ENCODE results near the gene RPUSD2. TPM values are rescaled to one million over a fixed set of nuclear protein-coding genes. Genes with fewer than 3 reads are reported as not detected.
"Not testable (repeated sequence)": the region's sequence is repeated elsewhere in the genome, so short reads cannot be mapped to it uniquely, and the experiment has no call there.

The RPUSD2 gene
- total RNA-seq, 3 donors from 2014 or later = 33.3 to 41.1 (median 37.0) TPM

DNA sequence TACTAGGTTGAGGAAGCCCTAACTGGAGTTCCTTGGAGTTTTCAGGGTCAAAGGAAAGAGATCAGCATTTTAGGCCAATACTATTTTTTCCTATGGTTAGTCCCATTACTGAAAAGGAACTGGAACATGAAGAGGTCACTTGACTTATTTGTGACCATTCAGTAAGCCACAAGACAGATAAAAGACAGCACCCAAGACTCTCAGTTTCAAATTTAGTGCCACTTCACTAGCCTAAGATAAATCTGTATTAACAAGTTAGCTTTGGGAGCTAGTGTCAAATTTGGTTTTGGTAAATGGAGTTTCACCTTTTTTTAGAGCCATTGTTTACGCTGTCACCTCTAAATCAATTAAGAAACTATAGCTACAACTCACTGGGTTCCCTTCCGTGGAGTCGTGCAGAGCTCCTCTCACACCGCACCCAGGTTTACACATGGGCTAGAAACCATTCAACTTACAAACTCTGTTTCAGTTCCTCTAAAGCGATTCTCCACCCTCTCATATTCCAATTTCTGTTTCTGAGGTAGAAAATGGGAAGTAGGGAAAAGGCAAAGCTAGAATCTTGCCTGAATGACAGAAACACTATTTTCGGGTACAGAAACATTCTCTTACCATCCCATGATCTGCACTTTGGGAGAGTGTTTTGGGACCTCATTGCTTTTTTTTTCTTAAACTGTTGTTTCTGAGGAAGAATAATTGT is 18.6 kb upstream of the RPUSD2 start:
- Mint-ChIP-seq H3K9me3 (no peaks in the 10 kb centered on the region), H3K27me3 (ENCODE audit: low read depth) (no peaks in the 10 kb centered on the region), H3K4me3 (no peak overlapping the region), H3K36me3 (ENCODE audit: insufficient read depth) (peaks cover 54% of the 10 kb centered on the region), H3K4me1 (ENCODE audit: low read depth) (peaks cover 2% of the 10 kb centered on the region)
- DNase-seq (no peak), ATAC-seq (no peak)

GRCh38 chr15:40554161-40554525 is 15.0 kb upstream of the RPUSD2 start:
- ATAC-seq = no peak
- H3K36me3 Mint-ChIP-seq (ENCODE audit: insufficient read depth) = peaks cover 63% of the 10 kb centered on the region
- H3K9me3 Mint-ChIP-seq = no peaks in the 10 kb centered on the region
- H3K4me1 Mint-ChIP-seq (ENCODE audit: low read depth) = peaks cover 16% of the 10 kb centered on the region
- no peaks in the 10 kb centered on the region for H3K27me3 Mint-ChIP-seq (ENCODE audit: low read depth)
- no peak for DNase-seq
- H3K4me3 Mint-ChIP-seq = no peak overlapping the region

GRCh38 chr15:40555876-40556275 is 13.2 kb upstream of the RPUSD2 start:
- Mint-ChIP-seq H3K9me3 (no peaks in the 10 kb centered on the region), H3K36me3 (ENCODE audit: insufficient read depth) (peaks cover 61% of the 10 kb centered on the region), H3K27me3 (ENCODE audit: low read depth) (no peaks in the 10 kb centered on the region), H3K4me3 (no peak overlapping the region), H3K4me1 (ENCODE audit: low read depth) (peaks cover 31% of the 10 kb centered on the region)
- no peak for ATAC-seq
- DNase-seq = no peak

GRCh38 chr15:40558952-40559742 is 10.0 kb upstream of the RPUSD2 start:
- Mint-ChIP-seq H3K4me3 (no peak overlapping the region), H3K4me1 (ENCODE audit: low read depth) (peaks cover 56% of the 10 kb centered on the region), H3K36me3 (ENCODE audit: insufficient read depth) (peaks cover 54% of the 10 kb centered on the region), H3K27me3 (ENCODE audit: low read depth) (no peaks in the 10 kb centered on the region), H3K9me3 (no peaks in the 10 kb centered on the region)
- ATAC-seq (no peak), DNase-seq (no peak)

DNA sequence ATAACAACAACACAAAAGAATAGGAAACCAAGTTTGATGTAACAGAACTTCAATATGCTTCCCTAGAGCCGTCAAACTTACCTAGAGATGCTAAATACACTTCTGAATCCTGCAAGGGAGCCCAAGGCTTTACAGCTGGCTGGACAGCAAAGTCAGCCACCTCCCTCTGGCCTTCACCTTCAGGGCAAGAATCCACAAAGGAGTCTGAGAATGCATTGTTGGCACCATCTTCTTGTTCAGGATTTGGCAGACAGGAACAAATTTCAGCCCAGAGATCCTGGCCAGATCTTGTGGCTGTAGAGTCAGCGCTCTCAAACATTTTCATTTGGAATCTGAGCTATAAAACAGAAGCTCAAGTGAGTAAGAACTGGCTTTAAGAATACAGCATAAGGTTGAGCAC is 6.4 kb upstream of the RPUSD2 start:
- H3K4me3 Mint-ChIP-seq = no peak overlapping the region
- peaks cover 64% of the 10 kb centered on the region for H3K4me1 Mint-ChIP-seq (ENCODE audit: low read depth)

GRCh38 chr15:40563426-40563825 is 5.7 kb upstream of the RPUSD2 start:
- Mint-ChIP-seq H3K4me3 (peak overlapping the region; percentile 94), H3K36me3 (ENCODE audit: insufficient read depth) (peaks cover 19% of the 10 kb centered on the region), H3K4me1 (ENCODE audit: low read depth) (peaks cover 63% of the 10 kb centered on the region), H3K9me3 (no peaks in the 10 kb centered on the region), H3K27me3 (ENCODE audit: low read depth) (no peaks in the 10 kb centered on the region)
- DNase-seq = no peak
- ATAC-seq = no peak

More for the DNA sequence above, 6.4 kb upstream of the RPUSD2 start:
- no peak for ATAC-seq
- no peaks in the 10 kb centered on the region for H3K27me3 Mint-ChIP-seq (ENCODE audit: low read depth)
- DNase-seq = no peak
- H3K36me3 Mint-ChIP-seq (ENCODE audit: insufficient read depth) = peaks cover 24% of the 10 kb centered on the region
- H3K9me3 Mint-ChIP-seq = no peaks in the 10 kb centered on the region

- no peaks in the 10 kb centered on the region for H3K27me3 Mint-ChIP-seq (ENCODE audit: low read depth)
- peak; percentile 91 for DNase-seq
- H3K36me3 Mint-ChIP-seq (ENCODE audit: insufficient read depth) = peaks cover 12% of the 10 kb centered on the region
- peak within 1 kb of the TSS; percentile 94 for H3K4me3 Mint-ChIP-seq
- H3K4me1 Mint-ChIP-seq (ENCODE audit: low read depth) = peaks cover 56% of the 10 kb centered on the region
- H3K9me3 Mint-ChIP-seq = no peaks in the 10 kb centered on the region
- ATAC-seq = peak; percentile 96
Observed at GRCh38 chr15:40564591-40565332, 4.3 kb upstream of the RPUSD2 start, which contains the start of gene CCDC32. Gene CCDC32 (minus strand): TSS chr15:40565042. CDS start chr15:40563015, 2,027 bp downstream.

DNA sequence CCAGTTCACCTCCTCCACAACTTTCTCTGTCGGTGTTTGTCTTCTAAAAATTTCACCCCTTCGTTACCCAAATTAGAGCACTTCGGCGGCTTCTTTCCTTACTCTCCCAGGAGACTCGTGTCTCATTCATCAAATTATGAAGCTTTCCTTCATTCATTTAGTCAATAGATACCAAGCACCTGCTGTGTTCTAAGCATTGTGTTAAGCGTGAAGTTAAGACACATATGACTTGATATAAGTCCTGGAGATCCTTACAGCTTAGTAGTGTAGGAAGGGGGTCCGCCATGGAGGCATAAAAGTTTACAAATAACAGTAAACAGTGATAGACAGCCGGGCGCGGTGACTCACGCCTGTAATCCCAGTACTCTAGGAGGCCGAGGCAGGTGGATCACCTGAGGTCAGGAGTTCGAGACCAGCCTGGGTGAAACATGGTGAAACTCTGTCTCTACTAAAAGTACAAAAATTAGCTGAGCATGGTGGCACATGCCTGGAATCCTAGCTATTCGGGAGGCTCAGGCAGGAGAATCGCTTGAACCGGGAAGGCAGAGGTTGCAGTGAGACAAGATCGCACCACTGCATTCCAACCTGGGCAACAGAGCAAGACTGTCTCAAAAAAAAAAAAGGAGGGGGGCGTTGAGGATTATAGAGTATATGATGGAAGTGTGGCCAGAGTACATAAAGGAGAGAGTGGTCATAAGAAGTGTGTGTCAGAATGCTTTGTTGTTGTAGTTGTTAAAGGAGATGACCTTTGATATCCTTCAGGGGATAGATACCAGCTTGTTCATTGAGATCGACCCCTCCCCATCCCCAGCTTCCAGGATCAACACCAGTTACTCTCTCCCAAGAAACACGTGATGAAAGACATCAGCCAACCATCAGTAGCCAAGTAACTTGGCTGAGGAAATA is 3.5 kb upstream of the RPUSD2 start:
- peaks cover 7% of the 10 kb centered on the region for H3K36me3 Mint-ChIP-seq (ENCODE audit: insufficient read depth)
- H3K9me3 Mint-ChIP-seq = no peaks in the 10 kb centered on the region
- H3K4me1 Mint-ChIP-seq (ENCODE audit: low read depth) = peaks cover 54% of the 10 kb centered on the region
- no peaks in the 10 kb centered on the region for H3K27me3 Mint-ChIP-seq (ENCODE audit: low read depth)
- DNase-seq = no peak
- ATAC-seq = no peak
- H3K4me3 Mint-ChIP-seq = peak overlapping the region; percentile 94

DNA sequence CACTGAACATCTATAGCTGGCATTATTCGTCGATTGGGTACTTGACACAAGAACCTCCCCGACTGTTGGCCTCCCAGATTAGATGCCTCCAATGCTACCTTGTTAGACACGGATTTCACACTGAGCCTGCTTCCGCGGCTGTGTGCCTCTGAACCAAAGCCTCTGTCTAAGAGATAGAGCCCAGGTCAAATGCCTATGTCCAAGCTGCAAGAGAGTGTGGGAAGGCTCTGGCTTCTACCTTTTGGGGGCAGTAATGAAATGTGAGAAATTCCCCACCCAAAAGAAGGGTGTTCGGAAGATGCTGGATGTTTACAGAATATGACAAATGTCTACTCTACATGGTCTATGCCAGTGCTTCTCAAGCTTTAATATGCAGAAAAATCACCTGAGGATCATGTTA is 2.0 kb upstream of the RPUSD2 start:
- no peak for DNase-seq
- Mint-ChIP-seq H3K36me3 (ENCODE audit: insufficient read depth) (peaks cover 3% of the 10 kb centered on the region), H3K4me1 (ENCODE audit: low read depth) (peaks cover 45% of the 10 kb centered on the region), H3K27me3 (ENCODE audit: low read depth) (no peaks in the 10 kb centered on the region), H3K9me3 (no peaks in the 10 kb centered on the region), H3K4me3 (no peak overlapping the region)
- ATAC-seq = no peak

DNA sequence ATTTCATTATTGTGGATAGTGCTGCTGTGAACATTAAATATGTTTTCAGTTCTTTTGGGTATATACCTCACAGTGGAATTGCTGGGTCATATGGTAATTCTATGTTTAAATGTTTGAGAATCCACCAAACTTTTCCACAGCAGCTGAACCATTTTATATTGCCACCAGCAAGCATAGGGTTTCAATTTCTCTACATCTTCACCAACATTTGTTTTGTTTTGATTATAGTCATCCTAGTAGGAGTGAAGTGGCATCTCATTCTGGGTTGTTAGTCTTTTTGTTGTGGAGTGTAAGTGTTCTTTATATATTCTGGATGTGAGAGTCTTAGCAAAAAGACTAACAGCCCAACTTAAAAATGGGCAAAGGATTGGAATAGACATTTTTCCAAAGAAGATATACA is 6.0 kb downstream of the RPUSD2 start:
- ATAC-seq = no peak
- no peak overlapping the region for H3K4me3 Mint-ChIP-seq
- H3K36me3 Mint-ChIP-seq (ENCODE audit: insufficient read depth) = peaks cover 19% of the 10 kb centered on the region
- no peaks in the 10 kb centered on the region for H3K9me3 Mint-ChIP-seq
- no peaks in the 10 kb centered on the region for H3K27me3 Mint-ChIP-seq (ENCODE audit: low read depth)
- peaks cover 13% of the 10 kb centered on the region for H3K4me1 Mint-ChIP-seq (ENCODE audit: low read depth)
- no peak for DNase-seq

- not testable (repeated sequence) for H3K27me3 Mint-ChIP-seq (ENCODE audit: low read depth); H3K9me3 Mint-ChIP-seq; ATAC-seq; DNase-seq; H3K4me1 Mint-ChIP-seq (ENCODE audit: low read depth); H3K4me3 Mint-ChIP-seq
- peaks cover 16% of the 10 kb centered on the region for H3K36me3 Mint-ChIP-seq (ENCODE audit: insufficient read depth)
Observed at GRCh38 chr15:40576914-40577313, 7.8 kb downstream of the RPUSD2 start.

GRCh38 chr15:40578892-40579291 is 9.8 kb downstream of the RPUSD2 start:
- Mint-ChIP-seq H3K4me1 (ENCODE audit: low read depth) (peaks cover 2% of the 10 kb centered on the region), H3K4me3 (no peak overlapping the region), H3K27me3 (ENCODE audit: low read depth) (no peaks in the 10 kb centered on the region), H3K36me3 (ENCODE audit: insufficient read depth) (peaks cover 7% of the 10 kb centered on the region), H3K9me3 (no peaks in the 10 kb centered on the region)
- ATAC-seq = no peak
- DNase-seq = no peak

- H3K9me3 Mint-ChIP-seq; ATAC-seq; H3K36me3 Mint-ChIP-seq (ENCODE audit: insufficient read depth); H3K27me3 Mint-ChIP-seq (ENCODE audit: low read depth); DNase-seq; H3K4me3 Mint-ChIP-seq; H3K4me1 Mint-ChIP-seq (ENCODE audit: low read depth): not testable (repeated sequence)
Observed at GRCh38 chr15:40581796-40582195, 12.7 kb downstream of the RPUSD2 start.

Measured in activated T-cell treated with anti-CD3 and anti-CD28 coated beads, Interleukin-2, amount 50 U/mL, for 4 hours (primary cell).